KOPT-K1 (cell line): ENCODE data around the gene PLPPR4.
"Not testable (repeated sequence)": the region's sequence is repeated elsewhere in the genome, so short reads cannot be mapped to it uniquely, and the experiment has no call there.

ENCODE experiments used
- H3K27ac ChIP-seq: fragments of 200-600 bp; sonication (generic); 2 replicates; pipeline ENCODE4 v1.5.1; 2016; ENCODE audit warnings: antibody characterized with exemption, mild to moderate bottlenecking, low read depth, low read length; ENCODE audit not compliant: poor library complexity, severe bottlenecking
- H3K36me3 ChIP-seq: fragments of 200-600 bp; sonication (generic); 2 replicates; pipeline ENCODE4 v1.5.1; 2017; ENCODE audit warnings: antibody characterized with exemption, mild to moderate bottlenecking, low read length, moderate library complexity; ENCODE audit not compliant: insufficient read depth
- H3K9me3 ChIP-seq: fragments of 200-600 bp; sonication (generic); 2 replicates; pipeline ENCODE4 v1.5.1; 2017; ENCODE audit warnings: antibody characterized with exemption, low read length, mild to moderate bottlenecking; ENCODE audit not compliant: insufficient read depth, poor library complexity, severe bottlenecking

Gene PLPPR4

GRCh38 chr1:99246152-99246551, 18.1 kb upstream of the PLPPR4 start:
- Histone ChIP-seq H3K9me3 (no peaks in the 10 kb centered on the region), H3K36me3 (no peaks in the 10 kb centered on the region), H3K27ac (no peak overlapping the region)

GRCh38 chr1:99247199-99247598, 17.1 kb upstream of the PLPPR4 start:
- H3K27ac ChIP-seq = no peak overlapping the region
- H3K36me3 ChIP-seq = no peaks in the 10 kb centered on the region
- H3K9me3 ChIP-seq = no peaks in the 10 kb centered on the region

GRCh38 chr1:99250728-99251127, 13.6 kb upstream of the PLPPR4 start:
- Histone ChIP-seq H3K36me3 (no peaks in the 10 kb centered on the region), H3K9me3 (no peaks in the 10 kb centered on the region), H3K27ac (no peak overlapping the region)

GRCh38 chr1:99251308-99251707, 13.0 kb upstream of the PLPPR4 start:
- no peaks in the 10 kb centered on the region for H3K9me3 ChIP-seq
- no peaks in the 10 kb centered on the region for H3K36me3 ChIP-seq

GRCh38 chr1:99252630-99253029, 11.7 kb upstream of the PLPPR4 start:
- Histone ChIP-seq H3K36me3 (no peaks in the 10 kb centered on the region), H3K27ac (no peak overlapping the region), H3K9me3 (no peaks in the 10 kb centered on the region)

More at GRCh38 chr1:99251308-99251707, 13.0 kb upstream of the PLPPR4 start:
- no peak overlapping the region for H3K27ac ChIP-seq

- not testable (repeated sequence) for H3K27ac ChIP-seq, H3K36me3 ChIP-seq, H3K9me3 ChIP-seq
Measured at GRCh38 chr1:99260402-99260801, 3.9 kb upstream of the PLPPR4 start.

- H3K36me3 ChIP-seq = no peaks in the 10 kb centered on the region
- no peaks in the 10 kb centered on the region for H3K9me3 ChIP-seq
- H3K27ac ChIP-seq = no peak overlapping the region
Measured at GRCh38 chr1:99265124-99265523, 832 bp downstream of the PLPPR4 start.

GRCh38 chr1:99266726-99267125, 2.4 kb downstream of the PLPPR4 start:
- no peak overlapping the region for H3K27ac ChIP-seq
- H3K9me3 ChIP-seq = no peaks in the 10 kb centered on the region
- no peaks in the 10 kb centered on the region for H3K36me3 ChIP-seq

- Histone ChIP-seq H3K27ac (no peak overlapping the region), H3K36me3 (no peaks in the 10 kb centered on the region)
Measured at GRCh38 chr1:99268021-99268420, 3.7 kb downstream of the PLPPR4 start.

GRCh38 chr1:99269321-99269720, 5.0 kb downstream of the PLPPR4 start:
- Histone ChIP-seq H3K27ac (no peak overlapping the region), H3K36me3 (no peaks in the 10 kb centered on the region), H3K9me3 (no peaks in the 10 kb centered on the region)

More at GRCh38 chr1:99268021-99268420, 3.7 kb downstream of the PLPPR4 start:
- H3K9me3 ChIP-seq = no peaks in the 10 kb centered on the region

- H3K36me3 ChIP-seq = no peaks in the 10 kb centered on the region
- no peak overlapping the region for H3K27ac ChIP-seq
- H3K9me3 ChIP-seq = no peaks in the 10 kb centered on the region
Measured at GRCh38 chr1:99270646-99271045, 6.4 kb downstream of the PLPPR4 start.

- Histone ChIP-seq H3K9me3 (no peaks in the 10 kb centered on the region), H3K36me3 (no peaks in the 10 kb centered on the region), H3K27ac (no peak overlapping the region)
Measured at GRCh38 chr1:99271249-99271648, 7.0 kb downstream of the PLPPR4 start.

- no peak overlapping the region for H3K27ac ChIP-seq
- no peaks in the 10 kb centered on the region for H3K36me3 ChIP-seq
- no peaks in the 10 kb centered on the region for H3K9me3 ChIP-seq
Measured at GRCh38 chr1:99277066-99277465, 12.8 kb downstream of the PLPPR4 start.

- Histone ChIP-seq H3K9me3 (no peaks in the 10 kb centered on the region), H3K27ac (no peak overlapping the region), H3K36me3 (no peaks in the 10 kb centered on the region)
Measured at GRCh38 chr1:99279525-99279924, 15.2 kb downstream of the PLPPR4 start.

GRCh38 chr1:99281105-99281504, 16.8 kb downstream of the PLPPR4 start:
- Histone ChIP-seq H3K27ac (no peak overlapping the region), H3K36me3 (no peaks in the 10 kb centered on the region), H3K9me3 (no peaks in the 10 kb centered on the region)

- H3K36me3 ChIP-seq = no peaks in the 10 kb centered on the region
- no peak overlapping the region for H3K27ac ChIP-seq
- H3K9me3 ChIP-seq = no peaks in the 10 kb centered on the region
Measured at GRCh38 chr1:99282536-99282935, 18.2 kb downstream of the PLPPR4 start.

- H3K27ac ChIP-seq, H3K36me3 ChIP-seq, H3K9me3 ChIP-seq: not testable (repeated sequence)
Measured at GRCh38 chr1:99283521-99283920, 19.2 kb downstream of the PLPPR4 start.
